CD14-positive monocyte (primary cell): Measurements from ENCODE around the gene MYO18A. TPM values are rescaled to one million over a fixed set of nuclear protein-coding genes. Genes with fewer than 3 reads are reported as not detected.

ENCODE experiments used
- DNase-seq, 3 donors: peaks; one replicate each; pipeline ENCODE4 v3.0.0-alpha.2; 2011 to 2022
- H2AFZ ChIP-seq: 2 replicates; pipeline ENCODE4 v1.6.0; 2012; ENCODE audit warnings: mild to moderate bottlenecking, low read depth, low read length, inconsistent platforms; ENCODE audit not compliant: insufficient read depth, poor library complexity, severe bottlenecking
- H3K27ac ChIP-seq, 2 donors: 1 replicate in 1 of 2; 2 replicates in 1 of 2; pipeline ENCODE4 v1.5.1; 2012 to 2013; ENCODE audit warnings: low read length in 2 of 2, control low read depth in 1 of 2, inconsistent platforms in 1 of 2, low read depth in 1 of 2, mild to moderate bottlenecking in 1 of 2
- H3K27me3 ChIP-seq, 2 donors: one replicate each; pipeline versions ENCODE4 v1.6.0 to v1.6.1; 2011 to 2013; ENCODE audit warnings: low read length in 2 of 2; ENCODE audit not compliant: control insufficient read depth in 2 of 2, insufficient read depth in 2 of 2
- H3K36me3 ChIP-seq, 2 donors: replicated peaks in 1 of 2; 1 replicate in 1 of 2; 2 replicates in 1 of 2; pipeline versions ENCODE4 v1.5.1 to v1.6.1; 2012 to 2013; ENCODE audit warnings: low read length in 2 of 2, control low read depth in 1 of 2, inconsistent platforms in 1 of 2, mild to moderate bottlenecking in 1 of 2; ENCODE audit not compliant: insufficient read depth in 2 of 2, control insufficient read depth in 1 of 2
- H3K4me1 ChIP-seq, 2 donors: 1 replicate in 1 of 2; 2 replicates in 1 of 2; pipeline versions ENCODE4 v1.5.1 to v1.6.1; 2012 to 2013; ENCODE audit warnings: low read length in 2 of 2, control low read depth in 1 of 2, inconsistent platforms in 1 of 2, mild to moderate bottlenecking in 1 of 2, moderate library complexity in 1 of 2; ENCODE audit not compliant: insufficient read depth in 2 of 2, control insufficient read depth in 1 of 2
- H3K4me2 ChIP-seq: replicated peaks from 2 replicates; pipeline ENCODE3; 2012; ENCODE audit warnings: low read length, moderate library complexity, mild to moderate bottlenecking; ENCODE audit not compliant: poor library complexity, severe bottlenecking; ENCODE audit errors: extremely low read depth
- H3K4me3 ChIP-seq, 3 experiments: fragments of 200-600 bp in 1 of 3; sonication (generic) in 1 of 3; replicated peaks in 1 of 3; 1 replicate in 2 of 3; 2 replicates in 1 of 3; pipeline ENCODE4 v1.5.1; 2011 to 2013; ENCODE audit warnings: low read length in 3 of 3, mild to moderate bottlenecking in 3 of 3, control low read depth in 2 of 3, low read depth in 2 of 3, inconsistent platforms in 1 of 3, moderate library complexity in 1 of 3
- H3K79me2 ChIP-seq: 2 replicates; pipeline ENCODE4 v1.6.0; 2012; ENCODE audit warnings: mild to moderate bottlenecking, control low read depth, inconsistent platforms, low read length, moderate library complexity; ENCODE audit not compliant: insufficient read depth
- H3K9ac ChIP-seq: 2 replicates; pipeline ENCODE4 v1.6.0; 2017; ENCODE audit warnings: low read length, mild to moderate bottlenecking; ENCODE audit not compliant: insufficient read depth, poor library complexity, severe bottlenecking
- H3K9me3 ChIP-seq, 2 donors: replicated peaks in 1 of 2; 1 replicate in 1 of 2; 2 replicates in 1 of 2; pipeline versions ENCODE4 v1.5.1 to v1.6.1; 2012 to 2013; ENCODE audit warnings: low read length in 2 of 2, control low read depth in 1 of 2; ENCODE audit not compliant: control insufficient read depth in 1 of 2, insufficient read depth in 1 of 2
- H4K20me1 ChIP-seq: 2 replicates; pipeline ENCODE4 v1.6.0; 2012; ENCODE audit warnings: mild to moderate bottlenecking, low read length, control low read depth, moderate library complexity; ENCODE audit not compliant: insufficient read depth
- H3K27ac Mint-ChIP-seq, 7 donors: one replicate each; pipeline ENCODE4 v1.8.0; 2020; ENCODE audit warnings: mild to moderate bottlenecking in 7 of 7, mixed read lengths in 7 of 7, moderate library complexity in 6 of 7, inconsistent platforms in 2 of 7
- H3K27me3 Mint-ChIP-seq, 3 donors: one replicate each; pipeline ENCODE4 v1.8.0; 2021 to 2022; ENCODE audit warnings: low read depth in 3 of 3, mild to moderate bottlenecking in 3 of 3, mixed read lengths in 3 of 3, moderate library complexity in 3 of 3, inconsistent platforms in 1 of 3
- H3K36me3 Mint-ChIP-seq, 2 donors: one replicate each; pipeline ENCODE4 v1.8.0; 2020; ENCODE audit warnings: mixed read lengths in 2 of 2, inconsistent platforms in 1 of 2, mild to moderate bottlenecking in 1 of 2
- H3K4me1 Mint-ChIP-seq: one replicate; pipeline ENCODE4 v1.8.0; 2020; ENCODE audit warnings: mild to moderate bottlenecking, mixed read lengths
- H3K4me3 Mint-ChIP-seq, 2 donors: one replicate each; pipeline ENCODE4 v1.8.0; 2020; ENCODE audit warnings: mild to moderate bottlenecking in 2 of 2, mixed read lengths in 2 of 2, moderate library complexity in 1 of 2
- H3K9me3 Mint-ChIP-seq, 7 donors: one replicate each; pipeline ENCODE4 v1.8.0; 2020 to 2022; ENCODE audit warnings: mixed read lengths in 7 of 7, mild to moderate bottlenecking in 6 of 7, moderate library complexity in 6 of 7, inconsistent platforms in 2 of 7
- CTCF ChIP-seq: fragments of 200-600 bp; IDR thresholded peaks from one replicate; pipeline ENCODE4 v1.8.0; 2022; ENCODE audit warnings: antibody characterized with exemption, mild to moderate bottlenecking
- WGBS: methylation state at CpG from one replicate; pipeline ENCODE4 v1.1.5; 2013; ENCODE audit warnings: missing lambda C conversion rate; ENCODE audit not compliant: insufficient coverage; 5-methylcytosine and 5-hydroxymethylcytosine counted together
- intact Hi-C, 2 donors: fragments of 100-400 bp; cut with micrococcal nuclease; formaldehyde crosslinking; loops; one replicate each; pipeline versions ENCODE4 v1.15.0 to v1.15.1; 2023
- polyA plus RNA-seq, 3 donors: library from polyadenylated mRNA; depleted of rRNA in 1 of 3; unstranded in 2 of 3; stranded (reverse) in 1 of 3; fragments of 300-500 nt in 2 of 3; fragments of >200 nt in 1 of 3; fragmentation: Illumina TruSeq in 2 of 3; gene quantifications; 1 replicate in 2 of 3; 2 replicates in 1 of 3; pipeline ENCODE4 v1.2.3, GENCODE V29; 2012 to 2021

MYO18A gene
- polyA plus RNA-seq, 3 donors: 6.3 to 40.2 (median 11.0) TPM

GRCh38 chr17:29041571-29041970 is 138.6 kb downstream of the MYO18A start:
- H3K4me3 Mint-ChIP-seq: no peak overlapping the region
- Histone ChIP-seq H3K9me3 (no peaks in the 10 kb centered on the region), H3K27ac (no peak overlapping the region), H3K4me2 (no peak overlapping the region), H4K20me1 (no peaks in the 10 kb centered on the region), H3K79me2 (no peaks in the 10 kb centered on the region), H2AFZ (no peak overlapping the region), H3K4me1 (peaks cover 49 to 51% of the 10 kb centered on the region in 2 donors), H3K27me3 (peaks cover 11 to 20% of the 10 kb centered on the region in 2 donors), H3K36me3 (no peaks in the 10 kb centered on the region), H3K9ac (no peak overlapping the region), H3K4me3 (no peak overlapping the region)
- H3K27me3 Mint-ChIP-seq: peaks cover 0 to 7% (median 5%) of the 10 kb centered on the region in 3 donors
- 71% methylated on average over 5 of the region's 6 CpGs for whole genome bisulfite sequencing
- intact Hi-C loops: no loop called here
- peak; percentile 33 to 50 (median 39) for DNase-seq
- peaks cover 51% of the 10 kb centered on the region for H3K4me1 Mint-ChIP-seq
- H3K27ac Mint-ChIP-seq: peak overlapping the region; percentile 7 to 96 (median 93)
- no peak for TF ChIP-seq CTCF
- H3K36me3 Mint-ChIP-seq: peaks cover 0 to 7% of the 10 kb centered on the region in 2 donors
- H3K9me3 Mint-ChIP-seq: no peaks in the 10 kb centered on the region

- no peaks in the 10 kb centered on the region for H3K79me2 ChIP-seq
- no peak for DNase-seq
- intact Hi-C loops: no loop called here
- H3K9ac ChIP-seq: no peak overlapping the region
- no peaks in the 10 kb centered on the region for H3K9me3 ChIP-seq
- H3K4me2 ChIP-seq: no peak overlapping the region
- WGBS: 100% methylated on average over 2 of the region's 2 CpGs
- no peak overlapping the region for H3K4me3 ChIP-seq
- no peaks in the 10 kb centered on the region for H3K36me3 ChIP-seq
- no peak overlapping the region for H3K27ac ChIP-seq
- Mint-ChIP-seq H3K27ac (peak overlapping the region in 3 of 7 donors; percentile 7 to 96 (median 87)), H3K27me3 (peaks cover 0 to 8% (median 6%) of the 10 kb centered on the region in 3 donors), H3K4me3 (no peak overlapping the region), H3K4me1 (peaks cover 46% of the 10 kb centered on the region), H3K9me3 (peaks cover 0 to 1% (median 0%) of the 10 kb centered on the region in 7 donors), H3K36me3 (peaks cover 0 to 7% of the 10 kb centered on the region in 2 donors)
- H4K20me1 ChIP-seq: no peaks in the 10 kb centered on the region
- no peak for TF ChIP-seq CTCF
- peaks cover 11 to 23% of the 10 kb centered on the region in 2 donors for H3K27me3 ChIP-seq
- peaks cover 45 to 46% of the 10 kb centered on the region in 2 donors for H3K4me1 ChIP-seq
- no peak overlapping the region for H2AFZ ChIP-seq
These were observed 139.1 kb downstream of the MYO18A start for GRCh38 chr17:29041091-29041490.
